HL-60 (cell line): ENCODE data around the gene CRYBB3.
"Not testable (repeated sequence)": the region's sequence is repeated elsewhere in the genome, so short reads cannot be mapped to it uniquely, and the experiment has no call there.

Experiments
- DNase-seq, 2 experiments: peaks; one replicate each; pipeline ENCODE4 v3.0.0-alpha.2; 2010 to 2020; ENCODE audit warnings: low read depth in 1 of 2, low spot score in 1 of 2
- H3K27ac ChIP-seq: fragments of 250-450 bp; sonication (Bioruptor Pico); replicated peaks from 2 replicates; pipeline ENCODE4 v1.5.1; 2020; ENCODE audit warnings: mild to moderate bottlenecking, moderate library complexity
- H3K27me3 ChIP-seq: fragments of 250-450 bp; sonication (Bioruptor Pico); 2 replicates; pipeline ENCODE4 v1.5.1; 2021; ENCODE audit warnings: mild to moderate bottlenecking, moderate library complexity; ENCODE audit not compliant: insufficient read depth, poor library complexity, severe bottlenecking
- H3K4me3 ChIP-seq: replicated peaks from 2 replicates; pipeline ENCODE4 v1.5.1; 2011; ENCODE audit warnings: mild to moderate bottlenecking, control low read depth, low read length; ENCODE audit not compliant: insufficient read depth
- GABPA ChIP-seq: IDR thresholded peaks from 2 replicates; pipeline ENCODE4 v1.6.1; 2012; ENCODE audit warnings: low read depth
- POLR2AphosphoS5 ChIP-seq: IDR thresholded peaks from 2 replicates; pipeline ENCODE4 v1.6.1; 2012; ENCODE audit warnings: low read depth
- SPI1 ChIP-seq: IDR thresholded peaks from 2 replicates; pipeline ENCODE4 v1.6.1; 2012; ENCODE audit warnings: low read depth, mild to moderate bottlenecking, borderline replicate concordance
- TF ChIP-seq, protein P1 (sequence below): IDR thresholded peaks from 2 replicates; pipeline ENCODE4 v1.6.1; 2012; ENCODE audit warnings: low read depth; ENCODE audit not compliant: insufficient replicate concordance
- TF ChIP-seq, protein P2 (sequence below): IDR thresholded peaks from one replicate; pipeline ENCODE4 v1.5.1; 2011; ENCODE audit warnings: low read length, control low read depth, inconsistent platforms; ENCODE audit not compliant: insufficient read depth

Gene CRYBB3

DNA sequence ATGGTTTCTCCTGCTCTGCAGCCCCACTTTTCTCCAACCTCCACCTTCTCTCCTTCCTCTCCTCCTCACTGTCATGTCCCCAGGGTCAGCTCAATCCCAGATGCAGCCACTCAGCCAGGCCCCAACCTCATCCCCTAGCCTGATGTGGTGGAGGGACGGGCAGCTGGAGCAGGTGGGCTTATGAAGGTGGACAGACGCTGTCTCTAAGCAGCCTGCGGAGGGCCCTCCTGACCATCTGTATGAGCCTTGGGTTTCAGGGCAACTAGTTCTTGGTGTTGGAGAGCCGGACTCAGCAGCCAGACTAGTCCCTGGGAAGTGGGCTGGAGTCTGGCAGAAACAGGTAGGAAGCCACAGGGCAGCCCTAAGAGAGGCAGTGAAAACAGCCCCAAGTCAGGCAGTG is 37.8 kb downstream of the CRYBB3 start:
- DNase-seq: no peak
- H3K4me3 ChIP-seq: no peak overlapping the region
- no peaks in the 10 kb centered on the region for H3K27me3 ChIP-seq
- no peak for TF ChIP-seq SPI1
- TF ChIP-seq, protein P1, sequence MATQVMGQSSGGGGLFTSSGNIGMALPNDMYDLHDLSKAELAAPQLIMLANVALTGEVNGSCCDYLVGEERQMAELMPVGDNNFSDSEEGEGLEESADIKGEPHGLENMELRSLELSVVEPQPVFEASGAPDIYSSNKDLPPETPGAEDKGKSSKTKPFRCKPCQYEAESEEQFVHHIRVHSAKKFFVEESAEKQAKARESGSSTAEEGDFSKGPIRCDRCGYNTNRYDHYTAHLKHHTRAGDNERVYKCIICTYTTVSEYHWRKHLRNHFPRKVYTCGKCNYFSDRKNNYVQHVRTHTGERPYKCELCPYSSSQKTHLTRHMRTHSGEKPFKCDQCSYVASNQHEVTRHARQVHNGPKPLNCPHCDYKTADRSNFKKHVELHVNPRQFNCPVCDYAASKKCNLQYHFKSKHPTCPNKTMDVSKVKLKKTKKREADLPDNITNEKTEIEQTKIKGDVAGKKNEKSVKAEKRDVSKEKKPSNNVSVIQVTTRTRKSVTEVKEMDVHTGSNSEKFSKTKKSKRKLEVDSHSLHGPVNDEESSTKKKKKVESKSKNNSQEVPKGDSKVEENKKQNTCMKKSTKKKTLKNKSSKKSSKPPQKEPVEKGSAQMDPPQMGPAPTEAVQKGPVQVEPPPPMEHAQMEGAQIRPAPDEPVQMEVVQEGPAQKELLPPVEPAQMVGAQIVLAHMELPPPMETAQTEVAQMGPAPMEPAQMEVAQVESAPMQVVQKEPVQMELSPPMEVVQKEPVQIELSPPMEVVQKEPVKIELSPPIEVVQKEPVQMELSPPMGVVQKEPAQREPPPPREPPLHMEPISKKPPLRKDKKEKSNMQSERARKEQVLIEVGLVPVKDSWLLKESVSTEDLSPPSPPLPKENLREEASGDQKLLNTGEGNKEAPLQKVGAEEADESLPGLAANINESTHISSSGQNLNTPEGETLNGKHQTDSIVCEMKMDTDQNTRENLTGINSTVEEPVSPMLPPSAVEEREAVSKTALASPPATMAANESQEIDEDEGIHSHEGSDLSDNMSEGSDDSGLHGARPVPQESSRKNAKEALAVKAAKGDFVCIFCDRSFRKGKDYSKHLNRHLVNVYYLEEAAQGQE: no peak
- TF ChIP-seq, protein P2, sequence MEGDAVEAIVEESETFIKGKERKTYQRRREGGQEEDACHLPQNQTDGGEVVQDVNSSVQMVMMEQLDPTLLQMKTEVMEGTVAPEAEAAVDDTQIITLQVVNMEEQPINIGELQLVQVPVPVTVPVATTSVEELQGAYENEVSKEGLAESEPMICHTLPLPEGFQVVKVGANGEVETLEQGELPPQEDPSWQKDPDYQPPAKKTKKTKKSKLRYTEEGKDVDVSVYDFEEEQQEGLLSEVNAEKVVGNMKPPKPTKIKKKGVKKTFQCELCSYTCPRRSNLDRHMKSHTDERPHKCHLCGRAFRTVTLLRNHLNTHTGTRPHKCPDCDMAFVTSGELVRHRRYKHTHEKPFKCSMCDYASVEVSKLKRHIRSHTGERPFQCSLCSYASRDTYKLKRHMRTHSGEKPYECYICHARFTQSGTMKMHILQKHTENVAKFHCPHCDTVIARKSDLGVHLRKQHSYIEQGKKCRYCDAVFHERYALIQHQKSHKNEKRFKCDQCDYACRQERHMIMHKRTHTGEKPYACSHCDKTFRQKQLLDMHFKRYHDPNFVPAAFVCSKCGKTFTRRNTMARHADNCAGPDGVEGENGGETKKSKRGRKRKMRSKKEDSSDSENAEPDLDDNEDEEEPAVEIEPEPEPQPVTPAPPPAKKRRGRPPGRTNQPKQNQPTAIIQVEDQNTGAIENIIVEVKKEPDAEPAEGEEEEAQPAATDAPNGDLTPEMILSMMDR: no peak
- no peak for TF ChIP-seq POLR2AphosphoS5
- TF ChIP-seq GABPA: no peak
- H3K27ac ChIP-seq: no peak overlapping the region

DNA sequence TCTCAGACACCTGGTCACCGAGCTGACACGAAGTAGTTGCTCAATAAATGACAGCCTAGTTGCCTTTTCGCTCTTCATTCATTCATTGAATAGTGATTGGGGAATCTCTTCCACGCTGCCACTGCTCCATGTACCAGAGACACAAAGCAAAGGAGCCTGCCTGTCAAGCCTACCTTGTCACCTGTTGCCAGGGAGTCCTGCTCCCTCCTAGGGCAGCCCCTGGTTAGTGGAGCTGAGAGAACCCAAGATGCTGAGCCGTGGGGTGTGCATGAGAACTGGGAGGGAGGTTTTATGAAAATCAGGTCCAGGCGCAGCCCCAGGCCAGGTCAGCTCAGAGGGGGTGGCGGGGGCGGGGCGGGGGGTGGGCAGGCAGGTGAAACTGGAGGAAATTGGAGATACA is 38.4 kb downstream of the CRYBB3 start:
- H3K27ac ChIP-seq, H3K4me3 ChIP-seq, DNase-seq, H3K27me3 ChIP-seq: not testable (repeated sequence)

DNA sequence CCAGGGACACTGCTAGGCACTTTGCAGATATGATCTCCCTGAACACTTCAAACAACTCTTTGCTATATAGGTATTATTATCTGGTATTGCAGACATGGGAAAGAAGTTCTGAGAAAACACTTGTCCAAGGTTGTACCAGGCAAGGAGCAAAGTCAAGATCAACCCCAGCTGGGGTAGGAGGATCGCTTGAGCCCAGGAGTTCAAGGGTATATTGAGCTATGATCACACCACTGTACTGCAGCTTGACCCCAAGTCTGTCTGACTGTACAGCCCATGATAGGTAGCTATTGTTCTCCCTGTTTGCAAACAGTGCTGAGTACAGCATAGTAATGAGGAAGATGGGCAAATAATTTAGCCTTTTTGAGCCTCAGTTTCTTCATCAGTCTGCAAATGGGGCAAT is 55.5 kb downstream of the CRYBB3 start:
- H3K27me3 ChIP-seq, H3K27ac ChIP-seq, H3K4me3 ChIP-seq, DNase-seq: not testable (repeated sequence)
